Right atrium auricular region (tissue), 2 donors: Measurements from ENCODE around the gene ARSB. TPM values are rescaled to one million over a fixed set of nuclear protein-coding genes. Genes with fewer than 3 reads are reported as not detected.

ENCODE experiments used
- DNase-seq: peaks from one replicate; pipeline ENCODE4 v3.0.0-alpha.2; 2019; ENCODE audit warnings: low spot score
- H3K27ac ChIP-seq, 2 donors: fragments of 200-600 bp; sonication (generic); 1 replicate in 1 of 2; 2 replicates in 1 of 2; pipeline ENCODE4 v1.5.1; 2016 to 2019
- H3K27me3 ChIP-seq, 2 donors: fragments of 200-600 bp; sonication (generic); one replicate each; pipeline versions ENCODE4 v1.5.1 to v1.6.0; 2017 to 2019
- H3K36me3 ChIP-seq: fragments of 200-600 bp; sonication (generic); one replicate; pipeline ENCODE4 v1.5.1; 2016
- H3K4me1 ChIP-seq, 2 donors: fragments of 200-600 bp; sonication (generic); one replicate each; pipeline versions ENCODE4 v1.5.1 to v1.6.0; 2017 to 2019
- H3K4me3 ChIP-seq, 2 donors: fragments of 200-600 bp; sonication (generic); 1 replicate in 1 of 2; 2 replicates in 1 of 2; pipeline ENCODE4 v1.5.1; 2017 to 2019; ENCODE audit warnings: mild to moderate bottlenecking in 1 of 2, moderate library complexity in 1 of 2
- H3K9me3 ChIP-seq, 2 donors: fragments of 200-600 bp; sonication (generic); one replicate each; pipeline ENCODE4 v1.5.1; 2019
- total RNA-seq, 2 donors: library from RNA; depleted of rRNA; stranded (reverse); fragments of >200 nt; gene quantifications; one replicate each; pipeline ENCODE4 v1.1.0, GENCODE V29; 2016
- TF ChIP-seq, protein P1 (sequence below), 2 donors: fragments of 200-600 bp; sonication (generic); IDR thresholded peaks; one replicate each; pipeline ENCODE4 v1.5.1; 2019; ENCODE audit warnings: antibody characterized with exemption in 2 of 2

The ARSB gene
- total RNA-seq, 2 donors from 2014 or later, result 11.5 to 16.4 TPM

DNA sequence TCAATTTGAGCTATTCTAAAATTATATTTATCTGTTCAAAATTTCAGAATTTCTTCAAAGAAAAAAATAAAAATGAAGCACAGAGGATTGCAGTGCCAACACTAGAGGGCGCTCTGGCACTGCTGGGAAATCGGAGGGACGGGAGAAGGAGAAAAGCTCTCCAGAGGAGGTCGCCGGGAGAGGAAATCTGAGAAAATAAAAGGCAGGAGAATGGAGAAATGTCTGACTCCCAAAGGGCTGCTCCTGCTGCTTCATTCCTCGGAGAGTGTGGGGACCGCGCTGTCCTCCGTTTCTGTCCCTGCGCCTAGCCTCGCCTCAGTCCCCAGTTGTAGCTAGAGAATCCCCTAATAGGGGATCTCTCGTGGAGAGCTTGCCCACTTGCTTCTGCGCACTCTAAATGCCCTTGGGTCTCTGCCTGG is 40.0 kb upstream of the ARSB start:
- Histone ChIP-seq H3K4me3 (peak overlapping the region; percentile 23 to 36), H3K9me3 (no peaks in the 10 kb centered on the region), H3K36me3 (no peaks in the 10 kb centered on the region), H3K4me1 (peaks cover 0 to 6% of the 10 kb centered on the region in 2 donors), H3K27ac (no peak overlapping the region), H3K27me3 (no peaks in the 10 kb centered on the region)
- TF ChIP-seq, protein P1, sequence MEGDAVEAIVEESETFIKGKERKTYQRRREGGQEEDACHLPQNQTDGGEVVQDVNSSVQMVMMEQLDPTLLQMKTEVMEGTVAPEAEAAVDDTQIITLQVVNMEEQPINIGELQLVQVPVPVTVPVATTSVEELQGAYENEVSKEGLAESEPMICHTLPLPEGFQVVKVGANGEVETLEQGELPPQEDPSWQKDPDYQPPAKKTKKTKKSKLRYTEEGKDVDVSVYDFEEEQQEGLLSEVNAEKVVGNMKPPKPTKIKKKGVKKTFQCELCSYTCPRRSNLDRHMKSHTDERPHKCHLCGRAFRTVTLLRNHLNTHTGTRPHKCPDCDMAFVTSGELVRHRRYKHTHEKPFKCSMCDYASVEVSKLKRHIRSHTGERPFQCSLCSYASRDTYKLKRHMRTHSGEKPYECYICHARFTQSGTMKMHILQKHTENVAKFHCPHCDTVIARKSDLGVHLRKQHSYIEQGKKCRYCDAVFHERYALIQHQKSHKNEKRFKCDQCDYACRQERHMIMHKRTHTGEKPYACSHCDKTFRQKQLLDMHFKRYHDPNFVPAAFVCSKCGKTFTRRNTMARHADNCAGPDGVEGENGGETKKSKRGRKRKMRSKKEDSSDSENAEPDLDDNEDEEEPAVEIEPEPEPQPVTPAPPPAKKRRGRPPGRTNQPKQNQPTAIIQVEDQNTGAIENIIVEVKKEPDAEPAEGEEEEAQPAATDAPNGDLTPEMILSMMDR (IDR thresholded peaks at IDR 0.05), result peak; percentile 86 to 97
- DNase-seq, result no peak

DNA sequence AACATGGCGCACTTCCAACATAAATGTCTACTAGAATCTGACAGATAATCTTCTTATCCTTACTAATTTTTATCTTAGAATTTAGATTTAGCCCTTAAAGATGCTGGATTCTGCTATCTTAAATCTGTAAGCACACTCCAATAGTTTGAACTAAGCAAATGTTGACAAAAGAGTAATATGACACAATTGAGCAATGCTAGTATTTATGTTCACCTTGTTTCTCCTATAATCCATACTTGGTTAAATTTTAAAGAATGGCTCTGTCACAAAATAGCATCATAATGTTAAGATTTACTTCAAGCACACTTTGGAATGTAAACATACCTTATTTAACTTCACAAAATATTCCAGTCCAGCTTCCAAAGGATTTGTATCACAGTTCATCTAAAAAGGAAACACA is 38.8 kb upstream of the ARSB start:
- Histone ChIP-seq H3K4me1 (peaks cover 0 to 6% of the 10 kb centered on the region in 2 donors), H3K27ac (no peak overlapping the region), H3K36me3 (no peaks in the 10 kb centered on the region), H3K4me3 (no peak overlapping the region), H3K27me3 (no peaks in the 10 kb centered on the region), H3K9me3 (no peaks in the 10 kb centered on the region)
- DNase-seq, result no peak
- TF ChIP-seq, protein P1 (IDR thresholded peaks at IDR 0.05), result no peak

DNA sequence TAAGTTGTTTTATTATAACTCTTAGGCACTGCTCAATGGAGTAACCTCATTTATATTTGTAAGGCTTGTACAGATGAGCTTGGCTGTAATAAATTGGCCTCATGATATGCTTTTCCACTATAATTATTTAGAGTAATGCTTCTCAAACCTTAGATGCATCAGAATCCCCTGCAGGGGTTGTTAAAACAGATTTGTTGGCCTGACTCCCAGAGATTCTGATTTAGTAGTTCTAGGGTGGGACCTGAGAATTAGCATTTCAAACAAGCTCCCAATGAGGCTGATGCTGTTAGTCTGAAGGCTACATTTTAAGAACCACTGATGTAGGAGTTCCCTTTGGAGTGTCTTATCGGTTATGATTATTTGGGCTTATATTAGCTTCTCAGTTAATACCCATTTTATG is 38.2 kb upstream of the ARSB start:
- Histone ChIP-seq H3K4me1 (peaks cover 0 to 6% of the 10 kb centered on the region in 2 donors), H3K9me3 (no peaks in the 10 kb centered on the region), H3K36me3 (no peaks in the 10 kb centered on the region), H3K27me3 (no peaks in the 10 kb centered on the region), H3K27ac (no peak overlapping the region), H3K4me3 (no peak overlapping the region)
- no peak for DNase-seq
- TF ChIP-seq, protein P1 (IDR thresholded peaks at IDR 0.05), result no peak

DNA sequence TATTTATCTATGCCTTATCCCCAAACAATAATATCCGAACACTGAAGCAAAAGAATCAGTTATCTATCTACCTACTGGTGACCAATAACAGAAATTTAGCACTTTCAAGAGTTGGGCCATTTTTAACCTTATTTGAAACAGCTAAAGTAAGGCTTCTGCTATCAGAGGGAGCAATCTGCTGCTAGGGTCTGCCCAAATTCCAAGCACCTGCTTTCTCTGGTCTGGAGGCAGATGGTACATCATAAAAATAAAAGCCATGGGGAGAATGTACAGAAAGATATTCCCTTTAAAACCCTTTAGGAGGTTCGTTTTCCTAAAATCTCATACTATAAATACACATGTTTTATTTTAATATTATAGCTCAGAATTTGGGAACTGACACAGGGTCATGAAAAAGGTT is 37.7 kb upstream of the ARSB start:
- no peak overlapping the region for H3K27ac ChIP-seq
- H3K4me3 ChIP-seq, result no peak overlapping the region
- TF ChIP-seq, protein P1 (IDR thresholded peaks at IDR 0.05), result no peak
- no peaks in the 10 kb centered on the region for H3K36me3 ChIP-seq
- no peak for DNase-seq
- H3K9me3 ChIP-seq, result no peaks in the 10 kb centered on the region
- H3K4me1 ChIP-seq, result peaks cover 0 to 6% of the 10 kb centered on the region in 2 donors
- H3K27me3 ChIP-seq, result no peaks in the 10 kb centered on the region

DNA sequence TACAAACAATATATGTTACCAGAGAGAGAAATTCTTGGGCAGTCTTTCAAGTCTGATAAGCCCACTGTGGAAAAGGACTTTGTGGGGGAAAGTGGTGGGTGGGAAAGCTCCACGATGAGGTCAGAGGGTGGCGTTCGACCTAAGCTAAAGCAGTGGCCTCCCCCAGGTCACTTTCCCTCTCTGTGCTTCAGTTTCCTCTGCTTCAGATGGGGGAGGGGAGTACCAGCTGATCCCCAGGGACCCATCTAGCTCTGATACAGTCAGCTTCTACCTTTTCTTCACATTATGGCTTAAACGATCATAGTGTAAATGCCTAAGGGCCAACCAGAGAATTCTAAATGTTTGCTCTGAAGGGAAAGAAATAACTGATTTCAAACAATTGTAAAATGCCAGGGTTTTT is 36.6 kb upstream of the ARSB start:
- H3K4me3 ChIP-seq, result no peak overlapping the region
- H3K9me3 ChIP-seq, result no peaks in the 10 kb centered on the region
- no peak overlapping the region for H3K27ac ChIP-seq
- TF ChIP-seq, protein P1 (IDR thresholded peaks at IDR 0.05), result no peak
- H3K4me1 ChIP-seq, result peaks cover 0 to 6% of the 10 kb centered on the region in 2 donors
- H3K27me3 ChIP-seq, result no peaks in the 10 kb centered on the region
- DNase-seq, result no peak
- H3K36me3 ChIP-seq, result no peaks in the 10 kb centered on the region

DNA sequence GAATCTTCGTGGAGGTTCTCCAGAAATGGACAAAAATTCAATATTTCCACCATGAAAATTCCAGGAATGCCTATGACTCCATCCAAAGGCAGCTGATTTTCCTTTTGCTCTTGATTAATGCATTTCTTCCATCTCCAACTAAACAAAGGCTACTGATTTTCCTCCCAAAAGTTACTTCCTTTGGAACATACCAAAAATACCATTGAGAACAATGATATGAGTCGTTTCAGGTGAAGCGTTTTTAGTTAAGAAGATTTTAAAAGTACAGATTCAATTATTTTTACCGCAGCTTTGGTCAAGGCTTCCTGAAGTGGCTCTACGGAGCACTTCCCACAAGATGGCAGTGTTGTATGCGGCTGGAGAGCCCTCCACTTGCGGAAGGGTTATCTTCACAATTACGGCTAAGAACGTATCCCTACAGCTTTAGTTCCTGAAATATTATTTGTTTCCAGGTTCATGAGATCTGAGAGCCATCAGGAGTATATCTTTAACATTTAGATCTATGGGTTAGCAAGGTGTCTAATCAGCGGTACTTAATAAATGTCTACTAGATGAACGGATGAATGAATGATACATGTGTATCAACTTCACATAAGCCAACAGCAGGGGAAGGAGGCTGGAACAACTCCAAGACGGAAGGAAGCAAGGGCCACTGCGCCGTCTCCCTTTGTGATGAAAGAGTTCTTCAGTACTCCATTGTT is 35.9 kb upstream of the ARSB start:
- H3K27me3 ChIP-seq, result no peaks in the 10 kb centered on the region
- H3K36me3 ChIP-seq, result no peaks in the 10 kb centered on the region
- TF ChIP-seq, protein P1 (IDR thresholded peaks at IDR 0.05), result peak; percentile 58 to 89
- H3K9me3 ChIP-seq, result no peaks in the 10 kb centered on the region
- H3K27ac ChIP-seq, result no peak overlapping the region
- peaks cover 0 to 6% of the 10 kb centered on the region in 2 donors for H3K4me1 ChIP-seq
- DNase-seq, result no peak
- no peak overlapping the region for H3K4me3 ChIP-seq
